ENCODE measurements around the gene GSTM4.

- TF ChIP-seq POLR2AphosphoS5 (IDR thresholded peaks at IDR 0.05; ENCODE audit: low read depth) (no peak), JUNB (IDR thresholded peaks at IDR 0.05; ENCODE audit: unreplicated experiment) (no peak), REST (IDR thresholded peaks at IDR 0.05; ENCODE audit: unreplicated experiment) (no peak), EZH2 (IDR thresholded peaks at IDR 0.05; ENCODE audit: low read depth, unreplicated experiment) (no peak), EZH2phosphoT487 (IDR thresholded peaks at IDR 0.05; ENCODE audit: unreplicated experiment) (no peak), CREB1 (CRISPR knock-in tag; IDR thresholded peaks at IDR 0.05; ENCODE audit: low read depth) (no peak), NANOG (IDR thresholded peaks at IDR 0.05; ENCODE audit: borderline replicate concordance) (no peak), STAT1 (IDR thresholded peaks at IDR 0.05; ENCODE audit: unreplicated experiment) (no peak)
- TF ChIP-seq, protein P1, sequence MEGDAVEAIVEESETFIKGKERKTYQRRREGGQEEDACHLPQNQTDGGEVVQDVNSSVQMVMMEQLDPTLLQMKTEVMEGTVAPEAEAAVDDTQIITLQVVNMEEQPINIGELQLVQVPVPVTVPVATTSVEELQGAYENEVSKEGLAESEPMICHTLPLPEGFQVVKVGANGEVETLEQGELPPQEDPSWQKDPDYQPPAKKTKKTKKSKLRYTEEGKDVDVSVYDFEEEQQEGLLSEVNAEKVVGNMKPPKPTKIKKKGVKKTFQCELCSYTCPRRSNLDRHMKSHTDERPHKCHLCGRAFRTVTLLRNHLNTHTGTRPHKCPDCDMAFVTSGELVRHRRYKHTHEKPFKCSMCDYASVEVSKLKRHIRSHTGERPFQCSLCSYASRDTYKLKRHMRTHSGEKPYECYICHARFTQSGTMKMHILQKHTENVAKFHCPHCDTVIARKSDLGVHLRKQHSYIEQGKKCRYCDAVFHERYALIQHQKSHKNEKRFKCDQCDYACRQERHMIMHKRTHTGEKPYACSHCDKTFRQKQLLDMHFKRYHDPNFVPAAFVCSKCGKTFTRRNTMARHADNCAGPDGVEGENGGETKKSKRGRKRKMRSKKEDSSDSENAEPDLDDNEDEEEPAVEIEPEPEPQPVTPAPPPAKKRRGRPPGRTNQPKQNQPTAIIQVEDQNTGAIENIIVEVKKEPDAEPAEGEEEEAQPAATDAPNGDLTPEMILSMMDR (conservative IDR thresholded peaks at IDR 0.05; ENCODE audit: low read depth in 2 of 2): no peak
Observed at GRCh38 chr1:109627692-109628399, 28.1 kb upstream of the GSTM4 start.
